CD4-positive, alpha-beta T cell treated with Interleukin-17A for 1 hour (primary cell): ENCODE data around the gene PRRX2.
A peak's percentile ranks its signal among the peaks of the same experiment; 100 is the strongest.
"Not testable (repeated sequence)": the region's sequence is repeated elsewhere in the genome, so short reads cannot be mapped to it uniquely, and the experiment has no call there.

Experiments used
- DNase-seq: peaks from one replicate; pipeline ENCODE4 v3.0.0-alpha.2; 2020

Gene PRRX2

GRCh38 chr9:129665389-129665775, at the start of gene PRRX2:
TSS of gene PRRX2 (plus strand) at chr9:129665647. CDS start at chr9:129665868, 221 bp downstream.
- DNase-seq: peak; percentile 28

GRCh38 chr9:129617167-129617566, 48.3 kb upstream of the PRRX2 start:
- no peak for DNase-seq

- no peak for DNase-seq
Measured at GRCh38 chr9:129619787-129620668, 45.4 kb upstream of the PRRX2 start.

GRCh38 chr9:129620669-129621295, 44.7 kb upstream of the PRRX2 start, which contains the start of gene C9orf50:
TSS of gene C9orf50 (minus strand) at chr9:129621101. CDS start at chr9:129620574, 527 bp downstream.
- DNase-seq: no peak

GRCh38 chr9:129623331-129623730, 42.1 kb upstream of the PRRX2 start:
- no peak for DNase-seq

- DNase-seq: peak; percentile 75
Measured at GRCh38 chr9:129624168-129624759, 41.2 kb upstream of the PRRX2 start.

GRCh38 chr9:129624947-129625346, 40.5 kb upstream of the PRRX2 start:
- peak; percentile 59 for DNase-seq

GRCh38 chr9:129626079-129626624, 39.3 kb upstream of the PRRX2 start, which contains the start of gene NTMT1:
TSS of gene NTMT1 (plus strand) at chr9:129626163. CDS start at chr9:129632704, 6,541 bp downstream.
- DNase-seq: peak; percentile 93

- peak; percentile 48 for DNase-seq
Measured at GRCh38 chr9:129626625-129627284, 38.7 kb upstream of the PRRX2 start.

- DNase-seq: no peak
Measured at GRCh38 chr9:129627556-129628440, 37.6 kb upstream of the PRRX2 start.

- DNase-seq: no peak
Measured at GRCh38 chr9:129628709-129629108, 36.7 kb upstream of the PRRX2 start.

- no peak for DNase-seq
Measured at GRCh38 chr9:129629251-129629820, 36.1 kb upstream of the PRRX2 start.

- DNase-seq: no peak
Measured at GRCh38 chr9:129630967-129631673, 34.3 kb upstream of the PRRX2 start.

- DNase-seq: no peak
Measured at GRCh38 chr9:129631674-129632129, 33.7 kb upstream of the PRRX2 start.

- no peak for DNase-seq
Measured at GRCh38 chr9:129632460-129632859, 33.0 kb upstream of the PRRX2 start.

- no peak for DNase-seq
Measured at GRCh38 chr9:129633207-129633606, 32.2 kb upstream of the PRRX2 start.

GRCh38 chr9:129633848-129634247, 31.6 kb upstream of the PRRX2 start:
- no peak for DNase-seq

GRCh38 chr9:129635099-129636065, 30.1 kb upstream of the PRRX2 start:
- no peak for DNase-seq

- not testable (repeated sequence) for DNase-seq
Measured at GRCh38 chr9:129636343-129636742, 29.1 kb upstream of the PRRX2 start.
